ENCODE results near the gene FSTL3. TPM values are rescaled to one million over a fixed set of nuclear protein-coding genes. Genes with fewer than 3 reads are reported as not detected.

The FSTL3 gene
- total RNA-seq, 2 experiments from 2014 or later, result 2.2 to 3.1 TPM

DNA sequence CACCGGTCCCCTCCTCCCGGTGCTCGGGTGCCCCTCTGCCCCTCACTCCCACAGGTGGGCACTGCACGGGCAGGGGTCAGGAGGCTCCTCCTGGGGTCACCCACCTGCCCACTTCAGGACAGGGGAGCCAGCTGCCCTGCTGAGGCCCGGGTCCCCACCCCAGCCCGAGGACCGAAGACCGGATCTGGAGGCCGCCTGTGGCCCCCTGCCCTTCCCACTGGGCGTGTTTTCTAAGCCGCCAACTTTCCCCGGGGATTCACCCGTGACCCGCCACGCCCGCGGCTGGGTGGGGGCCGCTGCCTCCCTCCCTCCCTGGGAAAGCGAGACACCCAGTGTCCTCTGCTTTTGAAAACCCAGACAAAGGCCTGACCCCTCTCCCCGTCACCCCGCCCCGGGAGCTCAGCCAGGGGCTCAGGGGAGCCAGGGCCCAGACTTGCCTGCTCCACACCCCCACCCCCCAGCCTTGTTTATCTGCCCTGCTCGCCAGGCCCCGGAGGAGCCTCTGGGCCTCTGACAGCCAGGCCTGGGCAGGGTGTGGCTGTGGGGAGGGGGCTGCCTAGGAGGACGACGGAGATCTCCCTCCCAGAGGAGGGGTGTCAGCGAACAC, 33.9 kb downstream of the FSTL3 start:
- Mint-ChIP-seq H3K4me1 (no peaks in the 10 kb centered on the region), H3K4me3 (no peak overlapping the region), H3K27ac (no peak overlapping the region), H3K9me3 (ENCODE audit: low read depth) (no peaks in the 10 kb centered on the region), H3K27me3 (peaks cover 24% of the 10 kb centered on the region), H3K36me3 (no peaks in the 10 kb centered on the region)
- ATAC-seq (no peak), DNase-seq (no peak)
- CTCF ChIA-PET, result no interaction called here

DNA sequence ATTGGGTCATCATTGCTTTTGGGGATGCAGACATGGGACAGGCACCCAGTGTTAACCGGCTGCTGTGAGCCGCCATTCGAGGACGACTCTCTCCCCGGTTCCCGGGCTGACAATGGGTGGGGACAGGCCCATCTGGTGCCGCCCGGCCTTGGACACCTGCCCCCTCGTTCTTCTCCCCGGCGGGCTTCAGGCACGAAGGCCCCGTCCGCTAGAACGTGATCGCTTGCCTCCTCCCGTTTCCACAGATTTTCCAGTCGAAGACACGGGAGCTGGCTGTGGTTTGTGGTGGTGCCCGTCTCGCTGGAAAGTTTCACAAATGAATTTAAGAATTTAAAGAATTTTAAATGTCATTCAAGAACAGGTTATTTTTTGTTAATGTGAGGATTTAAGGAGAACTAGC, 34.6 kb downstream of the FSTL3 start:
- Mint-ChIP-seq H3K9me3 (ENCODE audit: low read depth) (peaks cover 2% of the 10 kb centered on the region), H3K27ac (no peak overlapping the region), H3K36me3 (no peaks in the 10 kb centered on the region), H3K4me1 (no peaks in the 10 kb centered on the region), H3K4me3 (no peak overlapping the region), H3K27me3 (peaks cover 24% of the 10 kb centered on the region)
- no peak for DNase-seq
- CTCF ChIA-PET, result no interaction called here
- no peak for ATAC-seq

DNA sequence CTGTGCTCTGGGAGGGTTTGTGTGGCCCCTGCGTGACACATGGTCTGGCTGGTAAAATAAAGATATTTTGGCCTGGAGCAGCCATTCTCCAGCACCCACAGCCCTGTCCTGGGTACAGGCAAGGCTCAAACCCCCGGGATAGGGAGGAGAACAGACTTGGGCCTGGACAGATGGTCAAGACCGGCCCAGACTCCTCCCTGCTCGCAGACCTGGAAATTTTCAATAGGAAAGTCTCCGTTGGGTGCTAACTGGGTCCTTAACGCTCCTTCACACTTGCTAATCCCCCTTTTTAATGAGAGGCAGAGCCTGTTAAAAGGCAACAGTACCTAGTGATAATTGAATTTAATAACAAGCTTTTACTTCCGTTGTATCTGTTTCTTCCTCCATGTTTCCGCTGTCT, 35.1 kb downstream of the FSTL3 start:
- no peak for DNase-seq
- peaks cover 24% of the 10 kb centered on the region for H3K27me3 Mint-ChIP-seq
- ATAC-seq, result no peak
- no peak overlapping the region for H3K27ac Mint-ChIP-seq
- H3K36me3 Mint-ChIP-seq, result no peaks in the 10 kb centered on the region
- peaks cover 2% of the 10 kb centered on the region for H3K9me3 Mint-ChIP-seq (ENCODE audit: low read depth)
- H3K4me3 Mint-ChIP-seq, result no peak overlapping the region
- no peaks in the 10 kb centered on the region for H3K4me1 Mint-ChIP-seq
- CTCF ChIA-PET, result no interaction called here

- CTCF ChIA-PET, result no interaction called here
- no peaks in the 10 kb centered on the region for H3K36me3 Mint-ChIP-seq
- no peak for ATAC-seq
- no peaks in the 10 kb centered on the region for H3K4me1 Mint-ChIP-seq
- no peak overlapping the region for H3K4me3 Mint-ChIP-seq
- peaks cover 12% of the 10 kb centered on the region for H3K27me3 Mint-ChIP-seq
- no peak overlapping the region for H3K27ac Mint-ChIP-seq
- H3K9me3 Mint-ChIP-seq (ENCODE audit: low read depth), result peaks cover 2% of the 10 kb centered on the region
- no peak for DNase-seq
Measured at GRCh38 chr19:715347-715746, 39.2 kb downstream of the FSTL3 start.

DNA sequence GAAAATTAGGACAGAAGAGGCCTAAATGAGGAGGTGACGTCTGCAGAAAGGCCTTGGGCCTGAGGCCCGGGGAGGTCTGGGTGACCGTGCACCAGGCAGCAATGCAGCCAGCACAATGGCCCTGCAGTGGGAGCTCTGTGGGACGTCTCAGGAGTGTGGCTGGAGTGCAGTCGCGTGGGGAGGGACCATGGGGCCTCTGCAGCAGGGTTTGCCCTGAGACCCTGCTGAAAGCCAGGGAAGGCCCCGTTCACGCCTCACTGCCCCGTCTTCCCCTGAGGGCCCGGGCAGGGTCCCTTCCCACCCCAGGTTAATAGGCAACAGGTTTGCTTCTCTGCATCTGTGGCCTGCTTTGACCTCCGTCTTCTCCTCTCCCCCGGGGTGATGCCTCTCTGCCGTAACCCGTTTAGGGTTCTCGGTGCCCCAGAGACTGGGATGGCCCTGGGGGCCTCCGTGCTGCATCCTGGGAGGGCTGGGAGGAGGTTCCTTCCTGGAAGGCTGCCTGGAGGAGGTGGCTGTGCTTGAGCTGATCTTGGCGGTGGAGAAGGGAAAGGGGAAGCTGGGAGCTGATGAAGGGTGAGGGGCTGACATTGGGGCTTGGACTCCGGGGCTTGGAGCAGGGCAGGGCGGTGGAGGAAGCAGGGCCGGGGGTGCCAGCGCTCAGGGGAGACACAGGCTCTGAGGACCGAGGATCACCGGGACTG, 42.2 kb downstream of the FSTL3 start:
- Mint-ChIP-seq H3K27me3 (peaks cover 7% of the 10 kb centered on the region), H3K4me3 (no peak overlapping the region), H3K36me3 (no peaks in the 10 kb centered on the region), H3K27ac (no peak overlapping the region), H3K9me3 (ENCODE audit: low read depth) (peaks cover 2% of the 10 kb centered on the region), H3K4me1 (no peaks in the 10 kb centered on the region)
- CTCF ChIA-PET, result no interaction called here
- DNase-seq (no peak), ATAC-seq (no peak)

DNA sequence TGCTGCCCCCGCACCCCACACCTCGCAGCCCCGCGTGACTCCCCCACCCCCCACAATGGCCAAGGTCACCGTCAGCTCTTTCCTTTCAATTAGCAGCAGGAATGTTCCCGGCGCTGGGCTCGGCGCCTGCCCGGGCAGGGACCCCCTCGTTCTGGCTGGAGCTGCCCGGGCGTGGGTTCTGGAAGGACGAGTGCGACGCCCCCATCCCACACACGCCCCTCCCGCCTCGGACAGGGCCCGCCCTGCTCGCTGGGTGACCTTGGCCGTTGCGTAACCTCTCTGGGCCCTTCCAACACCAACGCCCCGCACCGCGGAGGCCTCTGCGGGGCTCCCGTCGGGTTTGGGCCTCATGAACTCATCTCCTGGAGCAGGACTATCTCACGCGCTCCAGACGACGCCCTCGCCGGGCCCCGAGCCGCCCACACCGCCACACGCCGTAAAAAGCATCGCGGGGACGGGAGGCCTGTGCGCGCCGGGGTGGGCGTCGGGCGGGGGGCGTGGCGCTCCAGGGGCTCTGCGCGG, 42.9 kb downstream of the FSTL3 start:
- H3K9me3 Mint-ChIP-seq (ENCODE audit: low read depth), result peaks cover 2% of the 10 kb centered on the region
- no peak for ATAC-seq
- CTCF ChIA-PET, result no interaction called here
- no peak overlapping the region for H3K4me3 Mint-ChIP-seq
- H3K27ac Mint-ChIP-seq, result no peak overlapping the region
- no peak for DNase-seq
- peaks cover 7% of the 10 kb centered on the region for H3K27me3 Mint-ChIP-seq
- no peaks in the 10 kb centered on the region for H3K36me3 Mint-ChIP-seq
- no peaks in the 10 kb centered on the region for H3K4me1 Mint-ChIP-seq

- CTCF ChIA-PET, result no interaction called here
- H3K27me3 Mint-ChIP-seq, result peaks cover 7% of the 10 kb centered on the region
- DNase-seq, result no peak
- peaks cover 2% of the 10 kb centered on the region for H3K9me3 Mint-ChIP-seq (ENCODE audit: low read depth)
- H3K4me3 Mint-ChIP-seq, result no peak overlapping the region
- ATAC-seq, result no peak
- no peaks in the 10 kb centered on the region for H3K36me3 Mint-ChIP-seq
- H3K27ac Mint-ChIP-seq, result no peak overlapping the region
- H3K4me1 Mint-ChIP-seq, result no peaks in the 10 kb centered on the region
Measured at GRCh38 chr19:719636-720344, 43.6 kb downstream of the FSTL3 start.

- no peak for ATAC-seq
- DNase-seq, result no peak
- no peak overlapping the region for H3K4me3 Mint-ChIP-seq
- no peaks in the 10 kb centered on the region for H3K4me1 Mint-ChIP-seq
- peaks cover 7% of the 10 kb centered on the region for H3K27me3 Mint-ChIP-seq
- H3K36me3 Mint-ChIP-seq, result no peaks in the 10 kb centered on the region
- H3K27ac Mint-ChIP-seq, result no peak overlapping the region
- H3K9me3 Mint-ChIP-seq (ENCODE audit: low read depth), result no peaks in the 10 kb centered on the region
- CTCF ChIA-PET, result no interaction called here
Measured at GRCh38 chr19:720345-721160, 44.4 kb downstream of the FSTL3 start.

DNA sequence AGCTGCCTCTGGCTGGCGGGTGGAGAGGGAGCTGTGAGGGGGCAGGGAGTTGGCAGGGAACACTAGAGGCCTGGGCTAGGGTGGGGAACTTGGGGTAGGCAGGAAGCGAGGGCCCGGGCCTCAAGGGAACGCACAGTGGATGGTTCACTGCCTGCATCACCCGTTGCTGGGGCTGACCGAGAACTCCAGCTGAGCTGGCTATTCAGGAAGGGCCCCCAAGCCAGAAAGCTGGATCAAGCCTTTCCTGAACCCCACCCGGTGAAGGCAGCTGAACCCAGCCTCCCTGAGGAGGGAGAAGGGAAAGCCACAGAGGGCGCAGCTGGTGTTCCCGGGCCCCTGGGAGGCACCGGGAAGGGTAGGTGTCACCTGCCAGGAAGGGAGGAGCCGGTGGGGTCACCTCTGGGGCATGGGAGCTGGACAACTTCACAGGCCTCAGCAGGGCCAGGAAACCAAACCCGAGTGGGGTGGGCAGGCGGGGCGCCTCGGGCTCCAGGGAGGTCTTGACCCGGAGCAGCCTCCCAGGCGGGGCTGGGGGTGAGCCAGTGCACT, 46.4 kb downstream of the FSTL3 start:
- DNase-seq (no peak), ATAC-seq (no peak)
- Mint-ChIP-seq H3K36me3 (no peaks in the 10 kb centered on the region), H3K4me3 (no peak overlapping the region), H3K27ac (no peak overlapping the region), H3K27me3 (peaks cover 7% of the 10 kb centered on the region), H3K9me3 (ENCODE audit: low read depth) (no peaks in the 10 kb centered on the region), H3K4me1 (no peaks in the 10 kb centered on the region)
- CTCF ChIA-PET, result interaction anchor here (1.8 kb wide), 1 partner anchor 12 kb away, joined by 4 read pairs; no protein-coding TSS in a partner anchor

DNA sequence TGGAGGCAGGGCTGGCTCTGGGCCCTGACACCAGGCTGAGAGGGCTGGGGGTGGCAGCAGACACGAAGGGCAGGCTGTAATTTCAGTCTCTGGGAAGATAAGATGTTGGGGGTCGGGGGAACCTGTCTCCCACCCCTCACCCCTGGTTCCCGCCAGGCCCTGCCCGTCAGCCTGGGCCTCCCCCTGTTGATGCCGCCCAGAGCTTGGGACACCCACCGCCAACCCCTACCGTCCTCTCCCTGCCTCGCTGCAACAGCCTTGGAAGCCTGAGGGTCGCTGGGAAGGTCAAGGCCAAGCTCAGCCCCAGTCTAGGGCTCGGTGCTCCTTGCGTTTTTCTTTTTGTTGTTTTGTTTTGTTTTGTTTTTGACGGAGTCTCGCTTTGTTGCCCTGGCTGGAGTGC, 47.1 kb downstream of the FSTL3 start:
- CTCF ChIA-PET, result interaction anchor here (1.8 kb wide), 1 partner anchor 11 kb away, joined by 4 read pairs; no protein-coding TSS in a partner anchor
- no peaks in the 10 kb centered on the region for H3K36me3 Mint-ChIP-seq
- ATAC-seq, result no peak
- H3K4me3 Mint-ChIP-seq, result no peak overlapping the region
- H3K27ac Mint-ChIP-seq, result no peak overlapping the region
- peaks cover 7% of the 10 kb centered on the region for H3K27me3 Mint-ChIP-seq
- no peaks in the 10 kb centered on the region for H3K9me3 Mint-ChIP-seq (ENCODE audit: low read depth)
- no peaks in the 10 kb centered on the region for H3K4me1 Mint-ChIP-seq
- DNase-seq, result no peak

DNA sequence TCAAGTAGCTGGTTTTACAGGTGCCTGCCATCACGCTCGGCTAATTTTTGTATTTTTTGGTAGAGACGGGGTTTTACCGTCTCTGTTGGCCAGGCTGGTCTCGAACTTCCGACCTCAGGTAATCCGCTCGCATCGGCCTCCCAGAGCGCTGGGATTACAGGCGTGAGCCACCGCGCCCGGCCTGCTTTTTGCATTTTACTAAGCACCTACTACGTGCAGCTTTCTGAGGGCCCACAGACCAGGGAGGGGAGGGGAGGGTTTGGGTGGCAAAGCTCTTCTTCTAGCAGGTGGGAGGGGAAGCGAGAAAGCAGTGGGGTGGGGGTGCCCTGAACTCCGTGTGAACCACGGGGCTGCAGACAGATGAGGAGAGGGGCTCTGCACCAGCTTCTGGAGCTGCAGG, 47.5 kb downstream of the FSTL3 start:
- Mint-ChIP-seq H3K27me3 (peaks cover 7% of the 10 kb centered on the region), H3K4me3 (no peak overlapping the region), H3K4me1 (no peaks in the 10 kb centered on the region), H3K9me3 (ENCODE audit: low read depth) (no peaks in the 10 kb centered on the region), H3K27ac (no peak overlapping the region), H3K36me3 (no peaks in the 10 kb centered on the region)
- no peak for ATAC-seq
- no peak for DNase-seq
- CTCF ChIA-PET, result interaction anchor here (1.8 kb wide), 1 partner anchor 11 kb away, joined by 4 read pairs; no protein-coding TSS in a partner anchor

- H3K36me3 Mint-ChIP-seq, result no peaks in the 10 kb centered on the region
- ATAC-seq, result no peak
- CTCF ChIA-PET, result no interaction called here
- no peak overlapping the region for H3K27ac Mint-ChIP-seq
- H3K27me3 Mint-ChIP-seq, result peaks cover 3% of the 10 kb centered on the region
- H3K4me3 Mint-ChIP-seq, result no peak overlapping the region
- H3K9me3 Mint-ChIP-seq (ENCODE audit: low read depth), result no peaks in the 10 kb centered on the region
- no peaks in the 10 kb centered on the region for H3K4me1 Mint-ChIP-seq
- no peak for DNase-seq
Measured at GRCh38 chr19:725461-726089, 49.4 kb downstream of the FSTL3 start.
